HT-29 (cell line): Measurements from ENCODE around the gene L3MBTL4. TPM values are rescaled to one million over a fixed set of nuclear protein-coding genes. Genes with fewer than 3 reads are reported as not detected.
"Not testable (repeated sequence)": the region's sequence is repeated elsewhere in the genome, so short reads cannot be mapped to it uniquely, and the experiment has no call there.

ENCODE experiments used
- DNase-seq: peaks from one replicate; pipeline ENCODE4 v3.0.0-alpha.2; 2015; ENCODE audit warnings: low spot score
- total RNA-seq: library from RNA; depleted of rRNA; stranded (reverse); fragments of >200 nt; shearing (Covaris generic); gene quantifications from 2 replicates; pipeline ENCODE4 v1.2.3, GENCODE V29; 2014

Gene L3MBTL4
- total RNA-seq, 1 experiment from 2014 or later, result not detected

DNA sequence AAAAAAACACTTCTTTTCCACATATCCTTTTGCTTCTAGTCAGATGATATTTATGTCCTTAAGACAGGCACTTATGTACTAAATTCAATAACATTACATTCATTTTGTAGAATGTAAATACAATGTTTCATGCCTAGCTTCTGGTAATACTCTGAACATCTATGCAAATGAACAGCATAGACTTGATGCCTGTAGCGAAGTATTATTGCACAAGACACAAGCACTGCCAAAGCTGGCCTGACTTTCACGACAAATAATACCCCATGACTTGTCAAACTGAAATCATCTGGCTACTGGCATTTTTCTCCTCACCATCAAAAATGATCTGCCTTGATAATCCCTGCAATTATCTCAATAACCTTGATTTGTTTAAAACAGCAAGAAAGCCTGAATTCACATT is 101.3 kb downstream of the L3MBTL4 start:
- no peak for DNase-seq

- no peak for DNase-seq
Observed at GRCh38 chr18:6311456-6312215, 103.1 kb downstream of the L3MBTL4 start.

GRCh38 chr18:6310714-6311113 is 104.0 kb downstream of the L3MBTL4 start:
- no peak for DNase-seq

- DNase-seq, result no peak
Observed at GRCh38 chr18:6297875-6298274, 116.8 kb downstream of the L3MBTL4 start.

DNA sequence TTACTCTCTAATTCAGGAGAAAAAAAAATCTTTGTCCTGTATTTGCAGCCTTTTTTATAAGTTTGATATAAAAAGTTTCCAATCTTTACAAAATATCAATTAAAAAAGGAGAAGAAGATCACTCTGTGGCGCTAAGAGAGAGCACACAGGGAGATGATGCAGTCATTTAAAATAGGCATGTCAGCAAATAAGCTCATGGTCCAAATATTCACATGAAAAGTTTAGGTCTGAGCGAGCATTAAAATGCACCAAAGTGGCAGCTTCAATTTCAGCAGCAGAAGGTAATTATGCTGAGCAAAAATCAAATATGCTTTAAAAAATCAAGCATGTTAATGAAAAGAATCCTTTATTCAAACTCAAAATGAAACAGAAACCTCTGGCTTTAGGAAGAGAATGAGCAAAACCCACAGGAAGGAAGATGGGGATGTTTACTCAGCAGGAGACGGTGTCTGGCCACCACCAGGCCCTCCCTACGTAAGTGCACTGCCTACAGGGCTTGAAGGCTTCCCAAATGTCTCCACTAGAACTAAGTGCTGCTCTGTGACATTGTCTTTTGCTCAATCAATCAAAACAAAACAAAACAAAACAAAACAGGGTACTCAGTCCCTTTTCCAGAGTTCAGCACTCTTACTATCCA is 120.4 kb downstream of the L3MBTL4 start:
- no peak for DNase-seq

DNA sequence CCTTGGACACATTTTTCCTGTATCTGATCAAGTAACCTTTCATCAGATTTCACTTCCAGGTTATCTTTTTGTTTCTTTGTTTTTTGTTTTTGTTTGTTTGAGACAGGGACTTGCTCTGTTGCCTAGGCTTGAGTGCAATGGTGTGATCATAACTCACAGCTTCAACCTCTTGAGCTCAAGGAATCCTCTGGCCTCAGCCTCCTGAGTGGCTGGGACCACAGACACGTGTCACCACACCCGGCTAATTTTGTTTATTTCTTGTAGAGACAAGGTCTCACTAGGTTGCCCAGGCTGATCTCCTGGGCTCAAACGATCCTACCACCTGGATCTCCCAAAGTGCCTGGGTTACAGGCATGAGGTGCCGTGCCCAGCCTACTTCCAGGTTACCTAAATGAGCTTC is 124.9 kb downstream of the L3MBTL4 start:
- DNase-seq, result no peak

- DNase-seq, result no peak
Observed at GRCh38 chr18:6286585-6286984, 128.1 kb downstream of the L3MBTL4 start.

- DNase-seq, result no peak
Observed at GRCh38 chr18:6284761-6285160, 129.9 kb downstream of the L3MBTL4 start.

DNA sequence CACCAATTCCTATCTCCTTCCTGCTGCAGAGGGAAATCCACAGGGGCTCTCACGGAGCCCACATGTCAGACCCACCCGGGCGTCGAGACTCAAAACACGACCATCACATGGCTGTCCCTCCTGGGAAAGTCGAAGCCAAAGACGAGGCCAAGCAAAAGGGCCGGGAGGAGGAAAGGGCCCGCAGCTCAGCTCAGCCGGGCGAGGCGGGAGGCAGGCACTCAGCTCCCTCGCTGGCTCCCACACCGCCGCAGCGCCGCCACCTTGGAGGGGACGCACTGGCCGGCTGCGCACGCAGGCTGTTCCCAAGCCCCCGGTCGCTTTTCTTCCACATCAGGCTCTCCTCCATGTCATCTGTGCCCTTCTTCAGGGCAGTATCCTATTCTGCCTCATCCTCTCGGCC is 130.4 kb downstream of the L3MBTL4 start:
- no peak for DNase-seq

- DNase-seq, result no peak
Observed at GRCh38 chr18:6281874-6282273, 132.8 kb downstream of the L3MBTL4 start.

DNA sequence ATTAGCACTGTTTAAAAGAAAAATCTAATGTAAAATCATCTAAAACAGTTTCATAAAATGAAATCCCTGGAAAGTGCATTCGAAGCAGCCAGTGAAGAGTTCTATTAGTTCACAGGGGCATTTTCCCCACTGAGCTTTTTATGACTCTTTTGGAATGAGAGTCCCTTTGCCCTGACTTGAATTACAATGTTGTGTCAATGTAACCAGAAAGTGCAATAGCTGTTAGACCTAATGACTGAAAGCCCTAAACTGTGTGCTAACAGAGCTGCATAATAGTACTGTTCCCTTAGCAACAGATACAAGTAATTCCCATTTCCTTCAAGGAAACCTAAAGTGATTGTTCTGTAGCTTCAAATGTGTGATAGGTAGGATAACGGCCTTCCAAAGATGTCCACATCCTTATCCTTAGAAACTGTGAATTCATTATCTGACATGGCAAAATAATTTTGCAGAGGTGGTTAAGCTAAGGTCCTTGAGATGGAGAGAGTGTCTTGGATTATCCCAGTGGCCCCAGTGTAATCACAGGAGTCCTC is 134.4 kb downstream of the L3MBTL4 start:
- DNase-seq, result no peak

DNA sequence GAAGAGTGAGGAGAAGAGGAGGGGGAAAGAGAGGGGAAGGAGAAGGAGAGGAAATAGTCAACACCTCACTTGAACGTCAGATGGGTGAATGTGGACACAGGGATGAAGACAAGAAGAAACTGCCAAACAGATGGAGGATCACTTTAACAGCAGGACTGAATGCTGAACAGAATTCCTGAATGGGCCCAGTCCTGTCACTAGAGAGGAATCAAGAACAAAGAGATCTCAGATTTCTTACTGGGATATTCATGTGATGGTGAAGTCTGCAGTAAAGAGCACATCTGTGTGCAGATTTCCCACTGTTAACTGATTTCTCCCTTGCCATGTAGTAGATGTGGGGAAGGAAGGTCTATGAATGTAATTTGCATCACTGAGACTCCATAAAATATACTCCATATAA is 135.4 kb downstream of the L3MBTL4 start:
- no peak for DNase-seq

- no peak for DNase-seq
Observed at GRCh38 chr18:6273423-6273822, 141.3 kb downstream of the L3MBTL4 start.

- not testable (repeated sequence) for DNase-seq
Observed at GRCh38 chr18:6272144-6272543, 142.6 kb downstream of the L3MBTL4 start.

- no peak for DNase-seq
Observed at GRCh38 chr18:6271585-6271984, 143.1 kb downstream of the L3MBTL4 start.

DNA sequence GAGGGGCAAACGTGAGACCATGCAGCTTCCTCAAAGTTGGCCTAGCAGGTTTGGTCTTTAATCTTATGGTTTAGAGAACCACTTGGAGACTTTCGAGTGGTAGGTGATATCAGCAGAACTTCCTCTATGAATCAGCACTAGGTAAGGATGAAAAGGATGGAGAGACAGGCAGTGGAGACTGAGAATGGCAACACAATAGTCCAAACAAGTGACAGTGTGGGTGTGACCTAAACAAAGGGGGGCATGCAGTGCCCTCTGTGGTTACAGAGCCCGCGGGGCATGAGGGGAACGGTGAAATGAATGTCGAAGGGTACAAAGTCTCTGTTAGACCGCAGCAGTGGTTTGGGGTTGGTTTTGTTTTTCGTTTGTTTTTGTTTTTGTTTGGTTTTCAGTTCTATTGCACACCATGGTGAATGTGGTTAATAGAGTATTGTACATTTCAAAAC is 143.9 kb downstream of the L3MBTL4 start:
- DNase-seq, result no peak

DNA sequence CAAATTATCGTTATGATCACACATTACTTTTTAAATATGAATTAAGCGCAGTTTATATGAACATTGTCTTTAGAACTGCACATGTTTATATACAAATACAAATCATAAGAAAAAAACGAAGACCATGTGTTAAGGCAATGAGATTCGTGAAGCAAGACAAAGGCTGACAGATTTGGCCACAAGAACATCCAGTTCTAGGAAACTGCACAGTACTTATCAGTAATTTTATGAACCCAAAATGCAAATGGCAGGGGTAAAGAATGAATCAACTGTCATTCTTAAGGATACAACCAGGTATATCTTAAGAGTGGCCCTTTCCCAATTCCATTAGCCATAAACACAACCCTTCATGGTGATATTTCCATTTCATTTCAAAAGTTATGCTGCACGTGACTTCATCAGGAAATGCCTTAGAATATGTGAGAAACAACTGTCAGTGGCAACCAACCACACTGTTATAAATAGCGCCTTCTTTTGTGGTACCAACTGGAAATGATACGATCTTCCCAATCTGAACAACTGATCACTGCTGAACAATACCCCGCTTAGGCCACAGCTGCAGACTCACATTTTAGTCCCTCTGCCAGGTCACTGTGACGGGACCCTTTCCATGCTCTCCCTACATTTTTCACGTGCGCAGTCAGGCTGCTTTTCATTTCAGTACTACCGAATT is 144.9 kb downstream of the L3MBTL4 start:
- no peak for DNase-seq

GRCh38 chr18:6266212-6266611 is 148.5 kb downstream of the L3MBTL4 start:
- no peak for DNase-seq

- no peak for DNase-seq
Observed at GRCh38 chr18:6261938-6262337, 152.8 kb downstream of the L3MBTL4 start.

GRCh38 chr18:6259324-6259723 is 155.4 kb downstream of the L3MBTL4 start:
- not testable (repeated sequence) for DNase-seq

- DNase-seq, result no peak
Observed at GRCh38 chr18:6257950-6258349, 156.8 kb downstream of the L3MBTL4 start.

GRCh38 chr18:6256521-6256920 is 158.2 kb downstream of the L3MBTL4 start:
- DNase-seq, result no peak
